ENCODE data around the gene CDH23. TPM values are rescaled to one million over a fixed set of nuclear protein-coding genes. Genes with fewer than 3 reads are reported as not detected.

The CDH23 gene
- total RNA-seq, 1 experiment from 2014 or later: 0.34 TPM

DNA sequence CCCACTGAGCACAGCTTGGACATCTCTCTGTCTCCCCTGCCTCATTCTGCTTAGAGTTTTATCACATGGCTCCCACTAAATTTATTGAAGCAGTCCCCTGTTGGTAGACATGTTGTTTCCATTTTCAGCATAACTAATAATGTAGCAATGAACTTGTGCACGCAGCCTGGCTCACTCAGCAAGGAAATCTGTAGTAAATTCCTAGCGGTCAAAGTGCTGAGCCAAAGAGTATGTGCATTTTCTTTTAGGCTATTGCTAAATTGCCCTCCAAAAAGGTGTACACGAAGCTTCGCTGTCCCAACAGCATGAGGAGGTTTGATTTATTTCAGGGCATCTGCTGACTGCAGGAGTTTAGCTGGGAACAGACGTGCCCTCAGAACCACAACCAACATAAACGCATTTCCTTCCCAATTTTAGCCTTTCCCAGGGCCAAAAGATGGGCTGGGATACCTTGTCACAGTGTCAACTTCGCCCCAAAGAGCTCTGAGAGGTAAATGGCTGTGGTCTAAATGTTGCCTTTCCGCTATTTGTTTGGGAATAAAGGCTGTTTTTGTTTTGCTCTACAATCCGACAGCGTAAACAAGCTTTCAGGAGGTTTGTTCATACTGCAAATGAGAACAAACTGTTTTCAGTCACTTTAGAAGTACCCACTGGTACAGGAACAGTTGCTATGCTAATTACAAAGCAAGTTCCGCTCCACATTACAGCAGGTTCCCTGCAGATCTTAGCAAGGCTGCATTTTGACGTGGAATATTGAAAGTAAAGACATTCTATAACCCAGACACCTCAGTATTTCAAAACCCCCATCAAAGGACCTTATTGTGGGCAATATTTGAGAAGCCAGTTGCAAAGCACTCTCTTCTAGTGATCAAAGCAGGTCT lies 359.8 kb downstream of the CDH23 start:
- Mint-ChIP-seq H3K36me3 (ENCODE audit: insufficient read depth, unreplicated experiment) (peaks cover 14% of the 10 kb centered on the region), H3K4me3 (ENCODE audit: unreplicated experiment) (no peak overlapping the region), H3K4me1 (ENCODE audit: low read depth, unreplicated experiment) (peaks cover 46% of the 10 kb centered on the region), H3K27me3 (ENCODE audit: insufficient read depth, unreplicated experiment) (no peaks in the 10 kb centered on the region), H3K27ac (ENCODE audit: unreplicated experiment) (no peak overlapping the region), H3K9me3 (ENCODE audit: unreplicated experiment) (no peaks in the 10 kb centered on the region)
- POLR2A ChIA-PET: no interaction called here
- no peaks in the 10 kb centered on the region for H3K9me3 ChIP-seq
- no TSS peak for BruUV-seq (replicated peaks)
- peaks cover 39% of the 10 kb centered on the region for H3K4me1 ChIP-seq
- peaks cover 3% of the 10 kb centered on the region; the same call in 1 of the 2 replicates for H3K36me3 ChIP-seq (ENCODE audit: control insufficient read depth, insufficient read depth, low read length)
- intact Hi-C loops (cut with micrococcal nuclease; ENCODE audit: unreplicated experiment): no loop called here
- H3K4me3 ChIP-seq (ENCODE audit: low read depth, low read length): no peak overlapping the region
- DNase-seq: no peak
- CTCF ChIA-PET: interaction anchor here (0.7 to 2.1 kb wide), 3 partner anchors 10 to 303 kb away, joined by 3 to 10 read pairs (median 9); partner anchors contain the start of gene VSIR
- H3K27me3 ChIP-seq (replicated peaks; ENCODE audit: control insufficient read depth, insufficient read depth, low read length): no peaks in the 10 kb centered on the region
- TF ChIP-seq, protein P1, sequence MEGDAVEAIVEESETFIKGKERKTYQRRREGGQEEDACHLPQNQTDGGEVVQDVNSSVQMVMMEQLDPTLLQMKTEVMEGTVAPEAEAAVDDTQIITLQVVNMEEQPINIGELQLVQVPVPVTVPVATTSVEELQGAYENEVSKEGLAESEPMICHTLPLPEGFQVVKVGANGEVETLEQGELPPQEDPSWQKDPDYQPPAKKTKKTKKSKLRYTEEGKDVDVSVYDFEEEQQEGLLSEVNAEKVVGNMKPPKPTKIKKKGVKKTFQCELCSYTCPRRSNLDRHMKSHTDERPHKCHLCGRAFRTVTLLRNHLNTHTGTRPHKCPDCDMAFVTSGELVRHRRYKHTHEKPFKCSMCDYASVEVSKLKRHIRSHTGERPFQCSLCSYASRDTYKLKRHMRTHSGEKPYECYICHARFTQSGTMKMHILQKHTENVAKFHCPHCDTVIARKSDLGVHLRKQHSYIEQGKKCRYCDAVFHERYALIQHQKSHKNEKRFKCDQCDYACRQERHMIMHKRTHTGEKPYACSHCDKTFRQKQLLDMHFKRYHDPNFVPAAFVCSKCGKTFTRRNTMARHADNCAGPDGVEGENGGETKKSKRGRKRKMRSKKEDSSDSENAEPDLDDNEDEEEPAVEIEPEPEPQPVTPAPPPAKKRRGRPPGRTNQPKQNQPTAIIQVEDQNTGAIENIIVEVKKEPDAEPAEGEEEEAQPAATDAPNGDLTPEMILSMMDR (IDR thresholded peaks at IDR 0.05; ENCODE audit: insufficient read depth in 1 of 2, low read depth in 1 of 2, low read length in 1 of 2, severe bottlenecking in 1 of 2, unreplicated experiment in 1 of 2): no peak

DNA sequence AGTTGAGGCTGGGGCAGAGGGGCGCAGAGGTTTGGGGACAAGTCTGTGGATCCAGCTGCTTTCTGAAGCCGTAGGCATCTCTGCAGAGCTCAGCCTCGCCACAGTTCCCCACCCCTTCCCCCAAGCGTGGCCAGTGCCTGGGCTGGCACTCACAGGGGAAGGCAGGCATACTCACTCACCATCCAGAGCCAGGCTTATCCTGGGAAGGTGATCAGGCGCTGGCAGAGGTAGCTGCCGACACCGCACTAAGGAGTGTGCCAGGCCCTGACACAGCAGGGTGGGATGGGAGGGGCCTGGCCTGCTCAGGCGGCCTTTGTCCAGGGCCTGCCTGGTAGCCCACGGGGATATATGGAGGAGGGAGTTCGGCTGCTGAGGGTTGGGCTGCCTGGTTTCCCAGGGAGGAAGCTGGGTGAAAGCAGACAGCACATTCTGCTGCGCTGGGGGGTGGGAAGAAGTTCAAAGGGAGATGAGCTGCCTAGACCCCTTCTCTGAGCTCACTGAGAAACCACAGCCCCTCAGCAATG lies 360.7 kb downstream of the CDH23 start:
- Histone ChIP-seq H3K27me3 (replicated peaks; ENCODE audit: control insufficient read depth, insufficient read depth, low read length) (no peaks in the 10 kb centered on the region), H3K36me3 (ENCODE audit: control insufficient read depth, insufficient read depth, low read length) (0 out of 2 replicates have a peak, but pooled peaks cover 2% of the 10 kb centered on the region), H3K4me3 (ENCODE audit: low read depth, low read length) (no peak overlapping the region), H3K9me3 (no peaks in the 10 kb centered on the region), H3K4me1 (peaks cover 41% of the 10 kb centered on the region)
- POLR2A ChIA-PET: no interaction called here
- Mint-ChIP-seq H3K4me3 (ENCODE audit: unreplicated experiment) (no peak overlapping the region), H3K36me3 (ENCODE audit: insufficient read depth, unreplicated experiment) (peaks cover 13% of the 10 kb centered on the region), H3K4me1 (ENCODE audit: low read depth, unreplicated experiment) (peaks cover 44% of the 10 kb centered on the region), H3K27me3 (ENCODE audit: insufficient read depth, unreplicated experiment) (no peaks in the 10 kb centered on the region), H3K9me3 (ENCODE audit: unreplicated experiment) (no peaks in the 10 kb centered on the region), H3K27ac (ENCODE audit: unreplicated experiment) (peak overlapping the region; percentile 18)
- TF ChIP-seq, protein P1 (IDR thresholded peaks at IDR 0.05; ENCODE audit: insufficient read depth in 1 of 2, low read depth in 1 of 2, low read length in 1 of 2, severe bottlenecking in 1 of 2, unreplicated experiment in 1 of 2): no peak
- DNase-seq: no peak
- intact Hi-C loops (cut with micrococcal nuclease; ENCODE audit: unreplicated experiment): no loop called here
- no TSS peak for BruUV-seq (replicated peaks)
- CTCF ChIA-PET: interaction anchor here (0.6 to 2.1 kb wide), 4 partner anchors 9 to 1312 kb away, joined by 3 to 10 read pairs (median 5); partner anchors contain the start of gene VSIR

DNA sequence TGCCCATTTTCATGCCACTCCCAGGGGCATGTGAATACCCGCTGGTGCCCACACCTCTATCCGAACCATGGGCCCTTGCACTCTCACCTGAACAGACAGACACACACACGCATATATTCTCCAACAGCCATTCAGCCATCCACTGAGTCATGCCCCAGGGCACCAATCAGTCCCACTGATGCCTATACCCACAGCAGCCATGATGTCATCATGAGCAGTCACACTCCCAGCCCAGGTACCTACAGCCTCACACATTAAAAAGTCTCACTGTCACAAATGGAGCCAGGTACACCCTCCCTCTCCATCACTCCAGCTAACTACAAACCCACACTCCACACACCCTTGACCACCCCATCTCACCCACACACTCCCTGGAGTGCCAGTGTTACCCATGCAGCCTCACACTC lies 364.4 kb downstream of the CDH23 start:
- DNase-seq: no peak
- Histone ChIP-seq H3K9me3 (no peaks in the 10 kb centered on the region), H3K36me3 (ENCODE audit: control insufficient read depth, insufficient read depth, low read length) (0 out of 2 replicates have a peak, but pooled peaks cover 2% of the 10 kb centered on the region), H3K27me3 (replicated peaks; ENCODE audit: control insufficient read depth, insufficient read depth, low read length) (no peaks in the 10 kb centered on the region), H3K4me1 (peaks cover 25% of the 10 kb centered on the region), H3K4me3 (ENCODE audit: low read depth, low read length) (no peak overlapping the region)
- POLR2A ChIA-PET: no interaction called here
- Mint-ChIP-seq H3K27me3 (ENCODE audit: insufficient read depth, unreplicated experiment) (no peaks in the 10 kb centered on the region), H3K27ac (ENCODE audit: unreplicated experiment) (no peak overlapping the region), H3K36me3 (ENCODE audit: insufficient read depth, unreplicated experiment) (peaks cover 11% of the 10 kb centered on the region), H3K4me3 (ENCODE audit: unreplicated experiment) (no peak overlapping the region), H3K4me1 (ENCODE audit: low read depth, unreplicated experiment) (peaks cover 29% of the 10 kb centered on the region), H3K9me3 (ENCODE audit: unreplicated experiment) (no peaks in the 10 kb centered on the region)
- BruUV-seq (replicated peaks): no TSS peak
- TF ChIP-seq, protein P1 (IDR thresholded peaks at IDR 0.05; ENCODE audit: insufficient read depth in 1 of 2, low read depth in 1 of 2, low read length in 1 of 2, severe bottlenecking in 1 of 2, unreplicated experiment in 1 of 2): no peak
- CTCF ChIA-PET: no interaction called here
- intact Hi-C loops (cut with micrococcal nuclease; ENCODE audit: unreplicated experiment): no loop called here

Measured in Caco-2 (cell line).